UCSD-AML1 (cell line): ENCODE data around the gene GARIN3.
"Not testable (repeated sequence)": the region's sequence is repeated elsewhere in the genome, so short reads cannot be mapped to it uniquely, and the experiment has no call there.

Experiments
- DNase-seq: peaks from one replicate; lab custom pipeline; 2025; ENCODE audit not compliant: unreplicated experiment; lab: John Stamatoyannopoulos, UW

GARIN3 gene

GRCh38 chr5:157166214-157167213 is at the start of gene GARIN3:
Gene GARIN3, minus strand, starts transcription at chr5:157166264. Its CDS starts 96 bp downstream, at chr5:157166168.
- no peak for DNase-seq

DNA sequence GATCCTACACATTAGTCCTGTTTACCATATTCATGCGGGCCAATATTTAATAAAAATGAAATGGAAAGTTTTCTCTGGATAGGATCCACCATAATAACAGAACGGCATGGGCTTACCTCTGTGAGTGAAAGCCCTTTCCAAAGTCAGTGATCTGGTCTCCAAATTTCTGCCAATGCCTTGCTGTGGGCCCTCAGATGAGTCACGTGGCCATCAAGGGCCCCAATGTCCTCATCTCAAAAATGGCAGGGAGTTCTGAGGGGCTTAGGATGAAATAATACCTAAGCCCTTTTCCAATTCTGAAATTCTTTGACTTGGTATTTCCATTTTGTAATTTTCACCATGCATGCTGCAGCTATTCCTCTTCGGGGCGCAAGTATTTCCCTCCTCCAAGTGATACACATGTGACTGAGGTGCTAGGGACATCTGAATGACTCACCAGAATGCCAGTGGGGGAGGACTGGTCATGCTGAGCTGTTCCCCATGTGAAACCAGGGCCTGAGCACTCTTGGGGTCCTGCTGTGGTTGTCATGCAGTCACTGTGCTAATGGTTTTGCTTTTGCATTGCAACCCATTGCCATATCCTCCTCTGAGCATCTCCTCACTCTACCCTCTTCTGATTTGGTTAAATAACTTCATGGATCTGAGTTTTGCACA is 49.6 kb upstream of the GARIN3 start:
- DNase-seq = no peak

GRCh38 chr5:157214861-157215513 is 48.9 kb upstream of the GARIN3 start:
- DNase-seq = no peak

- no peak for DNase-seq
Observed at GRCh38 chr5:157214415-157214814, 48.4 kb upstream of the GARIN3 start.

DNA sequence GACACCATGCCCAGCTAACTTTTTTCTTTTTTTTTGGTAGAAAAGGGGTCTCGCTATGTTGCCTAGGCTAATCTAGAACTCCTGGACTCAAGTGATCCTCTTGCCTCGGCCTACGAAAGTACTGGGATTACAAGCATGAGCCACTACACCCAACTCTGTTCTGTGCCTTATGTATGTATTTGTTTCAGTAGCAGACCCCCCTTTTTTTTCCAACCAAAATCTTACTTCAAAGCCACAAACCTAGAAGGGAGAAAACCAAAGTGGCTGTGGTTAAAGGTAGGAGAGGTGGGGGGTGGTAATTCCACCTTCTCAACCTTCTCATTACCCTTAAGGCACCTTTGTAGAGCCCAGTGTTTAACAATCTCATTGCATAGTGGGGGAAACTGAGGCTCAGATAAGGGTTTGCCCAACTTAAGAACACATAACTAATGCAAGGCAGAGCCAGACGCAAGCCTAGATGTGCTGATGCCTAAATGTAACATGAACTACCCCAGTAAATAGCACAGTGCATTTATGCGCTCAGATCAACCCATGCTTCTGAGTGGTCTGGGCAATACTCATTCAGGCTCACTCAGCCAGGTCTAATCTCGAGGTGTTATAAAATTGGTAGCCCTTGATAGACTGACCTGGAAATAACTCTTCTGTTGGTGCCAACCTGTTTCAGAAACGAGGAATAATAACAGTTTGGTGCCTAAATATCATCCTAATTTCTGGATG is 47.6 kb upstream of the GARIN3 start:
- no peak for DNase-seq

DNA sequence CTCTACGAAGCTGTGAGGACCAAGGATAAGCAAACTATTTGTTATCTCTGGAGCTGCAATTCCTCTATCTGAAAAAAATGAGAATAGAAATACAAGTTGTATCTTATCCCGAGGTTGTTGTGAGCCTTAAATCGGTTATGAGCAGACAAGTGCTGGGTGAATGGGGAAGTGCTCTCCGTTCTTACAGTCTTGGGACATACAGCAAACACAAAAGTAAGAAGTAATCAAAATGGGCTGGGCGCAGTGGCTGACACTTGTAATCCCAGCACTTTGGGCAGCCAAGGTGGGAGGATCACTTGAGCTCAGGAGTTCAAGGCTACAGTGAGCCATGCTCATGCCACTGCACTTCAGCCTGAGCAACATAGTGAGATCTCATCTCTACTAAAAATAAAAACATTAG is 46.2 kb upstream of the GARIN3 start:
- no peak for DNase-seq

DNA sequence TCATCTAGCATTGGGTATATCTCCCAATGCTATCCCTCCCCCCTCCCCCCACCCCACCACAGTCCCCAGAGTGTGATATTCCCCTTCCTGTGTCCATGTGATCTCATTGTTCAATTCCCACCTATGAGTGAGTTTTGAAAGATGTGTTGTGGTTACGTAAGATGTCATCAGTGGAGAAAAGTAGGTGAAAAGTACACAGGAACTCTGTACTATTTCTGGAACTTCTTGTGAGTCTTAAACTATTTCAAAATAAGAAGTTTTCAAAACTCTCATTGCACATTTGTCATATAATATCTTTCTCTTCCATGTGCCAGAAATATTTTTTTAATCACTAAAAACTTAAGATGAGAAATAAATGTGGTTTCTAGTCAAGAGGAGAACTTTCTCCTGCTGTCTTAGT is 44.6 kb upstream of the GARIN3 start:
- not testable (repeated sequence) for DNase-seq

DNA sequence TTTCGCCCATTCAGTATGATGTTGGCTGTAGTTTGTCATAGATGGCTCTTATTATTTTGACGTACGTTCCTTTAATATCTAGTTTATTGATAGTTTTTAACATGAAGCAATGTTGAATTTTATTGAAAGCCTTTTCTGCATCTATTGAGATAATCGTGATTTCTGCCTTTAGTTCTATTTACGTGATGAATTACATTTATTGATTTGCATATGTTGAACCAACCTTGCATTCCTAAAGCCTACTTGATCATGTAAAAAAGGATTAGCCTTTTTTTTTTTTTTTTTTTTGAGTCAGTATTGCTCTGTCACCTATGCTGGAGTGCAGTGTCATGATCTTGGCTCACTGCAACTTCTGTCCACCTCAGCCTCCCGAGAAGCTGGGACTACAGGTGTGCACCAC is 39.6 kb upstream of the GARIN3 start:
- no peak for DNase-seq

- DNase-seq = no peak
Observed at GRCh38 chr5:157204765-157205164, 38.7 kb upstream of the GARIN3 start.

DNA sequence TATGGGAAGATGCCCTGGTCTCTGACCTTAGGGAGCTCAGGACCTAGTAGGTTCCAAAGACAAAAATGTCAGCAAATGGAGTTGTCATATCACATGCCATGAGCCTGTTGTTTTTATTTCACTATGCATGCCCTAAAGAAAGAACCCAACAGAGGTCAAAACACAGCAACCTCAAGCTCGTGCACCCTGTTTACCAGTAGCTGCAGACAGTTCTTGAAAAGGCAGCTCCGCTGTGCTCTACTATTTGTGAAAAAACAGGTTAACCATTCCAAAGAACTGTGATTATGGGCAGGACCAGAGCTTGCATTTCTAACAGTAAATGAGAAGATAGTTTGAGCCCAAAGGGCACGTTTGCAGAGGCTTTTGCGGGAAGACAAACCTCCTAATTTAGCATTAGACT is 37.4 kb upstream of the GARIN3 start:
- no peak for DNase-seq

DNA sequence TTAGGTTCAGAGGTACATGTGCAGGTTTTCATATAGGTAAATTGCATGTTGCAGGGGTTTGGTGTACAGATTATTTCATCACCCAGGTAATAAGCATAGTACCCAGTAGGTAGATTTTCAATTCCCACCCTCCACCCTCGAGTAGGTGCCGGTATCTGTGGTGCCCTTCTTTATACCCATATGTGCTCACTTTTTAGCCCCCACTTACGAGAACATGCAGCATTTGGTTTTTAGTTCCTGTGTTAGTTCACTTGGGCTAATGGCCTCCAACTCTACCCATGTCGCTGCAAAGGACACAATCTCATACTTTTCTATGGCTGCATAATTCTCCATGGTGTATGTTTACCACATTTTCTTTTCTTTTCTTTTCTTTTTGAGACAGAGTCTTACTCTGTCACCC is 35.8 kb upstream of the GARIN3 start:
- DNase-seq = no peak

GRCh38 chr5:157198277-157198986 is 32.4 kb upstream of the GARIN3 start:
- no peak for DNase-seq

DNA sequence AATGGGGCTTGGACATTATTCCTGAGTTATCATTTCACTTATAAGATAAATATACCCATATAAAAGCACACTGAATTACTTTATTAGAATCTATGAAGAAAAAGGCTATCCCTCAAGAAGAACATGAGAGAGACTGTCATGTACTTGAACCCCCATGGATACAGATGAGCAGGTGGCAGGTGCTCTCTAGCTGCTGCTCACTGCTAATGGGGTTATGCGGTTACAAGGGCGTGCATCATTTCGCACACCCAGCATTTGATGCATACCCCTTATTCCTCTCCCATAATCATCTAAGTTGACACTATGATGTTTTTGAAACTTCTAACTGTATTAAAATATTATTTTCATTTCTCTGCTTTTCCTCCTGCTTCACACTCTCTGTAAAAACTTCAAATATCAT is 31.0 kb upstream of the GARIN3 start:
- no peak for DNase-seq

- no peak for DNase-seq
Observed at GRCh38 chr5:157196045-157196444, 30.0 kb upstream of the GARIN3 start.

DNA sequence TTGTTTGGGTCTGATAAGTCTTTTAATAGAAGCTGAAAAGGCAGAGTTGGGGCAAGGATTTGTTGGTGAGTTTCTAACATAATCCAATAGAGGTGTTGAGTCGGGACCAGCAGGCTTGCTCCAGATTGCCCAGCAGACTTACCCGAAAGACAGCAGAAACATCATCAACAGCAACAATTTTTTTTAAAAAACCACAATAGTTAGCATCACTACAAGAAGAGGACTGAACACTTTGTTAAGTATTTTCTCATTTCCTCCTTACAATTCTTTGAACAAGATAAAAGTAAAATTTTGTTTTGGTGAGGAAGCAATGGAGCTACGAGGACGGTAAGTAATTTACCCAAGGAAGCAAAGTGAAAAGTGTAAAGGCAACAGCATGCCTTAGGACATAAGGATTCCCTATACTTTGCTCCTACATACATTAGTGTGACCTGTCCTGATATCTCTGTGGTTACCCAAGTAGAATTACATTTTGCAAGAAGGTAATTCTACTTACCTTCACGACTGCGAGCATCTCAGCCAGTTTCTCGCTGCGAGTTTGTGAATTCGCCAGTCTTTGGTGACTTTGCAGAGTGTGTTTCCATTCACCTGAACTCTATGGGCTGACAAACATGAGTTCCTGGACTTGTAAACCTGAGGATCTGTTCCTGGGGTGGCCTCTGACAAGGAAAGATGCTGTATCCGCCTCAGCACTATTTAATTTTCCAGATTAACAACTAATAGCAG is 27.8 kb upstream of the GARIN3 start:
- DNase-seq = no peak

- no peak for DNase-seq
Observed at GRCh38 chr5:157189223-157189622, 23.2 kb upstream of the GARIN3 start.

GRCh38 chr5:157188270-157188669 is 22.2 kb upstream of the GARIN3 start:
- DNase-seq = no peak

- no peak for DNase-seq
Observed at GRCh38 chr5:157187046-157187754, 21.1 kb upstream of the GARIN3 start.
